ENCODE data around the gene TMEM222. TPM values are rescaled to one million over a fixed set of nuclear protein-coding genes. Genes with fewer than 3 reads are reported as not detected.
"Not testable (repeated sequence)": the region's sequence is repeated elsewhere in the genome, so short reads cannot be mapped to it uniquely, and the experiment has no call there.

The TMEM222 gene
- total RNA-seq, 1 donor from 2014 or later = 19.6 TPM

- no peak for FAIRE-seq
- DNase-seq (ENCODE audit: low spot score in 2 of 2) = no peak
These were observed 51.1 kb downstream of the TMEM222 start for GRCh38 chr1:27372808-27373690.

GRCh38 chr1:27374362-27375086, 52.6 kb downstream of the TMEM222 start, which contains the start of gene FCN3:
TSS of gene FCN3 (minus strand) at chr1:27374824. CDS start at chr1:27374818, 6 bp downstream.
- DNase-seq (ENCODE audit: low spot score in 2 of 2) (no peak), FAIRE-seq (no peak)

GRCh38 chr1:27377760-27378495, 56.0 kb downstream of the TMEM222 start:
- FAIRE-seq = no peak
- DNase-seq (ENCODE audit: low spot score in 2 of 2) = no peak

- FAIRE-seq (no peak), DNase-seq (ENCODE audit: low spot score in 2 of 2) (no peak)
These were observed 57.7 kb downstream of the TMEM222 start for GRCh38 chr1:27379564-27380122.

- DNase-seq (ENCODE audit: low spot score in 2 of 2) = no peak
- no peak for FAIRE-seq
These were observed 58.3 kb downstream of the TMEM222 start for GRCh38 chr1:27380224-27380623.

- FAIRE-seq (no peak), DNase-seq (ENCODE audit: low spot score in 2 of 2) (no peak)
These were observed 59.1 kb downstream of the TMEM222 start for GRCh38 chr1:27380766-27381733.

GRCh38 chr1:27381969-27382762, 60.2 kb downstream of the TMEM222 start:
- FAIRE-seq = no peak

GRCh38 chr1:27383039-27383605, 61.2 kb downstream of the TMEM222 start, which contains the start of gene CD164L2:
TSS of gene CD164L2 (minus strand) at chr1:27383333. CDS start at chr1:27383239, 94 bp downstream.
- DNase-seq (ENCODE audit: low spot score in 2 of 2) (peak in 1 of 2 donors; percentile 60), FAIRE-seq (no peak)

More at GRCh38 chr1:27381969-27382762, 60.2 kb downstream of the TMEM222 start:
- no peak for DNase-seq (ENCODE audit: low spot score in 2 of 2)

GRCh38 chr1:27383661-27384060, 61.7 kb downstream of the TMEM222 start:
- no peak for FAIRE-seq
- no peak for DNase-seq (ENCODE audit: low spot score in 2 of 2)

- DNase-seq (ENCODE audit: low spot score in 2 of 2); FAIRE-seq: not testable (repeated sequence)
These were observed 62.8 kb downstream of the TMEM222 start for GRCh38 chr1:27384797-27385196.

Small RNA genes within 50 kb of the gene (small RNA-seq; reads per million reads assigned to genes)
- gene RNU6-48P = 0.08 reads per million

Other genes starting within 250 kb of the TMEM222 start
- 2.0 TPM for gene SLC9A1, start 167.0 kb upstream of the TMEM222 start, total RNA-seq
- 15.5 TPM for gene WDTC1, start 87.5 kb upstream of the TMEM222 start, total RNA-seq
- not detected for gene SYTL1, start 19.9 kb downstream of the TMEM222 start, total RNA-seq
- gene MAP3K6, start 44.8 kb downstream of the TMEM222 start, total RNA-seq = 0.82 TPM
- gene FCN3, start 52.7 kb downstream of the TMEM222 start, total RNA-seq = not detected
- gene CD164L2, start 61.2 kb downstream of the TMEM222 start, total RNA-seq = not detected
- gene GPR3, start 70.5 kb downstream of the TMEM222 start, total RNA-seq = 0.41 TPM
- gene WASF2, start 168.0 kb downstream of the TMEM222 start, total RNA-seq = 4.5 TPM

Data from frontal cortex (tissue), 4 donors.